H9 (cell line): ENCODE results near the gene TXNDC9. TPM values are rescaled to one million over a fixed set of nuclear protein-coding genes. Genes with fewer than 3 reads are reported as not detected.

Experiments used
- DNase-seq: peaks from one replicate; pipeline ENCODE4 v3.0.0-alpha.2; 2017
- H2AFZ ChIP-seq: one replicate; pipeline ENCODE4 v1.6.1; 2013; ENCODE audit warnings: mild to moderate bottlenecking, low read length, control low read depth, moderate library complexity
- H2AK5ac ChIP-seq: 2 replicates; pipeline ENCODE4 v1.6.1; 2013; ENCODE audit warnings: low read length, control low read depth, mixed read lengths; ENCODE audit not compliant: insufficient read length
- H2BK120ac ChIP-seq: one replicate; pipeline ENCODE4 v1.6.1; 2013; ENCODE audit warnings: low read depth, mild to moderate bottlenecking, low read length, control low read depth, inconsistent platforms; ENCODE audit not compliant: poor library complexity, severe bottlenecking
- H2BK12ac ChIP-seq: 2 replicates; pipeline ENCODE4 v1.6.1; 2013; ENCODE audit warnings: low read length, control low read depth, mixed read lengths, low read depth; ENCODE audit not compliant: insufficient read length
- H2BK15ac ChIP-seq: 2 replicates; pipeline ENCODE4 v1.6.1; 2013; ENCODE audit warnings: low read depth, low read length, control low read depth
- H2BK20ac ChIP-seq: one replicate; pipeline ENCODE4 v1.6.1; 2013; ENCODE audit warnings: low read depth, mild to moderate bottlenecking, low read length, control low read depth, inconsistent platforms; ENCODE audit not compliant: poor library complexity, severe bottlenecking
- H2BK5ac ChIP-seq: 2 replicates; pipeline ENCODE4 v1.6.1; 2013; ENCODE audit warnings: low read length, control low read depth, mixed read lengths; ENCODE audit not compliant: insufficient read length
- H3K14ac ChIP-seq: 2 replicates; pipeline ENCODE4 v1.6.1; 2013; ENCODE audit warnings: low read length, control low read depth; ENCODE audit not compliant: insufficient read depth
- H3K18ac ChIP-seq: 2 replicates; pipeline ENCODE4 v1.6.1; 2013; ENCODE audit warnings: low read depth, mild to moderate bottlenecking, mixed read lengths, low read length, control low read depth; ENCODE audit not compliant: insufficient read length
- H3K23ac ChIP-seq: 2 replicates; pipeline ENCODE4 v1.6.1; 2013; ENCODE audit warnings: low read length, control low read depth, mixed read lengths, low read depth; ENCODE audit not compliant: insufficient read length
- H3K23me2 ChIP-seq: 2 replicates; pipeline ENCODE4 v1.6.1; 2013; ENCODE audit warnings: low read depth, mild to moderate bottlenecking, mixed read lengths, low read length, control low read depth; ENCODE audit not compliant: insufficient read length, poor library complexity, severe bottlenecking
- H3K27ac ChIP-seq: 2 replicates; pipeline ENCODE4 v1.5.1; 2013; ENCODE audit warnings: low read length, control low read depth, mixed read lengths, low read depth; ENCODE audit not compliant: insufficient read length
- H3K27me3 ChIP-seq: 2 replicates; pipeline ENCODE4 v1.6.1; 2013; ENCODE audit warnings: low read length, control low read depth, inconsistent platforms; ENCODE audit not compliant: insufficient read depth
- H3K4ac ChIP-seq: 2 replicates; pipeline ENCODE4 v1.6.1; 2013; ENCODE audit warnings: low read depth, mild to moderate bottlenecking, control low read depth, inconsistent platforms, low read length, moderate library complexity
- H3K4me1 ChIP-seq: 2 replicates; pipeline ENCODE4 v1.6.1; 2013; ENCODE audit warnings: low read length, control low read depth, inconsistent platforms; ENCODE audit not compliant: insufficient read depth
- H3K4me2 ChIP-seq: 2 replicates; pipeline ENCODE4 v1.6.1; 2013; ENCODE audit warnings: low read length, control low read depth, mixed read lengths; ENCODE audit not compliant: insufficient read length, insufficient read depth
- H3K56ac ChIP-seq: 2 replicates; pipeline ENCODE4 v1.6.1; 2013; ENCODE audit warnings: low read depth, mild to moderate bottlenecking, mixed read lengths, low read length, control low read depth; ENCODE audit not compliant: insufficient read length
- H3K79me1 ChIP-seq: 2 replicates; pipeline ENCODE4 v1.6.1; 2013; ENCODE audit warnings: low read depth, mild to moderate bottlenecking, moderate library complexity, low read length, control low read depth, inconsistent platforms; ENCODE audit not compliant: insufficient read depth, poor library complexity, severe bottlenecking
- H3K79me2 ChIP-seq: 2 replicates; pipeline ENCODE4 v1.6.1; 2013; ENCODE audit warnings: low read length, control low read depth, inconsistent platforms; ENCODE audit not compliant: insufficient read depth
- H3K9ac ChIP-seq: 2 replicates; pipeline ENCODE4 v1.6.1; 2013; ENCODE audit warnings: low read length, control low read depth, mixed read lengths; ENCODE audit not compliant: insufficient read length; ENCODE audit errors: extremely low read depth
- H3K9me3 ChIP-seq: one replicate; pipeline ENCODE4 v1.6.1; 2013; ENCODE audit warnings: low read depth, low read length, inconsistent platforms; ENCODE audit not compliant: control insufficient read depth
- H3T11ph ChIP-seq: one replicate; pipeline ENCODE4 v1.6.1; 2013; ENCODE audit warnings: mild to moderate bottlenecking, low read length, control low read depth, inconsistent platforms
- H4K20me1 ChIP-seq: one replicate; pipeline ENCODE4 v1.6.1; 2013; ENCODE audit not compliant: control insufficient read depth, insufficient read length, insufficient read depth
- H4K5ac ChIP-seq: 2 replicates; pipeline ENCODE4 v1.6.1; 2013; ENCODE audit warnings: low read depth, mild to moderate bottlenecking, mixed read lengths, low read length, control low read depth; ENCODE audit not compliant: insufficient read length
- H4K8ac ChIP-seq: replicated peaks from 2 replicates; pipeline ENCODE4 v1.6.1; 2013; ENCODE audit warnings: low read length, control low read depth, mixed read lengths, low read depth; ENCODE audit not compliant: insufficient read length
- H4K91ac ChIP-seq: 2 replicates; pipeline ENCODE4 v1.6.1; 2013; ENCODE audit warnings: low read depth, mild to moderate bottlenecking, moderate library complexity, mixed read lengths, low read length, control low read depth; ENCODE audit not compliant: insufficient read length
- H3K27ac Mint-ChIP-seq, 3 experiments: 2 replicates in 2 of 3; 3 replicates in 1 of 3; pipeline ENCODE4 v1.8.0; 2020 to 2021; ENCODE audit warnings: mixed read lengths in 3 of 3, mild to moderate bottlenecking in 1 of 3, moderate library complexity in 1 of 3
- H3K27me3 Mint-ChIP-seq: 2 replicates; pipeline ENCODE4 v1.8.0; 2021; ENCODE audit warnings: low read depth, mild to moderate bottlenecking, moderate library complexity, mixed read lengths
- H3K36me3 Mint-ChIP-seq, 3 experiments: 2 replicates in 2 of 3; 3 replicates in 1 of 3; pipeline ENCODE4 v1.8.0; 2020 to 2021; ENCODE audit warnings: low read depth in 3 of 3, mixed read lengths in 3 of 3; ENCODE audit not compliant: insufficient read depth in 1 of 3
- H3K4me1 Mint-ChIP-seq, 2 experiments: 2 replicates each; pipeline ENCODE4 v1.8.0; 2020; ENCODE audit warnings: mixed read lengths in 2 of 2
- H3K4me3 Mint-ChIP-seq, 2 experiments: 2 replicates in 1 of 2; 3 replicates in 1 of 2; pipeline ENCODE4 v1.8.0; 2020 to 2021; ENCODE audit warnings: mild to moderate bottlenecking in 2 of 2, mixed read lengths in 2 of 2, moderate library complexity in 1 of 2
- H3K9me3 Mint-ChIP-seq, 2 experiments: 2 replicates in 1 of 2; 3 replicates in 1 of 2; pipeline ENCODE4 v1.8.0; 2020; ENCODE audit warnings: mild to moderate bottlenecking in 2 of 2, mixed read lengths in 2 of 2, moderate library complexity in 1 of 2
- CTCF ChIP-seq: fragments of 200-600 bp; sonication (generic); conservative IDR thresholded peaks from 3 replicates; pipeline ENCODE4 v1.8.0; 2021; ENCODE audit warnings: antibody characterized with exemption, mild to moderate bottlenecking
- total RNA-seq: library from RNA; stranded (reverse); gene quantifications from 2 replicates; pipeline ENCODE4 v1.2.1, GENCODE V29; 2021

TXNDC9 gene
- total RNA-seq, 1 experiment from 2014 or later, result 37.7 TPM

GRCh38 chr2:99279969-99280695, 56.0 kb downstream of the TXNDC9 start:
- H4K20me1 ChIP-seq, result no peaks in the 10 kb centered on the region
- no peak overlapping the region for H2BK20ac ChIP-seq
- no peaks in the 10 kb centered on the region for H3K23me2 ChIP-seq
- no peak overlapping the region for H4K91ac ChIP-seq
- TF ChIP-seq CTCF, result no peak
- H3K9ac ChIP-seq, result no peak overlapping the region
- H4K8ac ChIP-seq, result no peak overlapping the region
- H2BK12ac ChIP-seq, result no peak overlapping the region
- H3K27ac Mint-ChIP-seq, result no peak overlapping the region
- peaks cover 11 to 16% of the 10 kb centered on the region in 2 experiments for H3K4me1 Mint-ChIP-seq
- H3K23ac ChIP-seq, result no peak overlapping the region
- H3K14ac ChIP-seq, result no peak overlapping the region
- H3K4me3 Mint-ChIP-seq, result no peak overlapping the region
- H2BK120ac ChIP-seq, result no peak overlapping the region
- DNase-seq, result no peak
- no peak overlapping the region for H3K4ac ChIP-seq
- no peaks in the 10 kb centered on the region for H3K27me3 Mint-ChIP-seq
- no peak overlapping the region for H2AK5ac ChIP-seq
- no peak overlapping the region for H3T11ph ChIP-seq
- no peaks in the 10 kb centered on the region for H3K27me3 ChIP-seq
- no peaks in the 10 kb centered on the region for H3K9me3 ChIP-seq
- H4K5ac ChIP-seq, result no peak overlapping the region
- no peak overlapping the region for H2BK15ac ChIP-seq
- peaks cover 23 to 27% of the 10 kb centered on the region in 2 experiments for H3K9me3 Mint-ChIP-seq
- no peaks in the 10 kb centered on the region for H3K79me2 ChIP-seq
- no peaks in the 10 kb centered on the region for H3K79me1 ChIP-seq
- no peak overlapping the region for H2BK5ac ChIP-seq
- no peak overlapping the region for H2AFZ ChIP-seq
- peaks cover 3% of the 10 kb centered on the region; the same call in 1 of the 2 replicates for H3K4me1 ChIP-seq
- no peak overlapping the region for H3K27ac ChIP-seq
- H3K4me2 ChIP-seq, result no peak overlapping the region
- no peak overlapping the region for H3K18ac ChIP-seq
- peaks cover 11 to 19% (median 14%) of the 10 kb centered on the region in 3 experiments for H3K36me3 Mint-ChIP-seq
- no peak overlapping the region for H3K56ac ChIP-seq
